ENCODE data around the gene ARHGEF16.

ARHGEF16 gene

GRCh38 chr1:3423245-3423829 lies 31.1 kb upstream of the ARHGEF16 start:
- Histone ChIP-seq H3F3A (ENCODE audit: insufficient read depth, low read length) (no peaks in the 10 kb centered on the region), H3K27ac (ENCODE audit: low read length) (no peak overlapping the region), H2AFZ (ENCODE audit: low read length) (no peak overlapping the region), H3K9ac (ENCODE audit: low read length) (no peak overlapping the region), H3K4me1 (ENCODE audit: low read length) (no peaks in the 10 kb centered on the region), H3K9me2 (replicated peaks; ENCODE audit: insufficient read depth, low read length) (no peaks in the 10 kb centered on the region), H3K4me2 (ENCODE audit: low read depth, low read length) (no peak overlapping the region), H3K27me3 (replicated peaks; ENCODE audit: insufficient read depth, low read length) (peaks cover 93% of the 10 kb centered on the region), H3K9me3 (replicated peaks; ENCODE audit: insufficient read depth, low read length) (no peaks in the 10 kb centered on the region), H3K79me2 (ENCODE audit: low read length) (no peaks in the 10 kb centered on the region), H3K36me3 (replicated peaks; ENCODE audit: insufficient read depth, low read length) (no peaks in the 10 kb centered on the region), H3K4me3 (ENCODE audit: low read length) (no peak overlapping the region), H4K20me1 (ENCODE audit: insufficient read depth, low read length) (no peaks in the 10 kb centered on the region)
- TF ChIP-seq CTCF (IDR thresholded peaks at IDR 0.05; ENCODE audit: low read length): no peak
- no peak for TF ChIP-seq EZH2phosphoT487 (IDR thresholded peaks at IDR 0.05; ENCODE audit: low read length)
- TF ChIP-seq EZH2 (optimal IDR thresholded peaks at IDR 0.05; ENCODE audit: low read depth, low read length): no peak
- DNase-seq: no peak

GRCh38 chr1:3423896-3424611 lies 30.4 kb upstream of the ARHGEF16 start:
- DNase-seq: no peak
- peaks cover 92% of the 10 kb centered on the region for H3K27me3 ChIP-seq (replicated peaks; ENCODE audit: insufficient read depth, low read length)
- TF ChIP-seq CTCF (IDR thresholded peaks at IDR 0.05; ENCODE audit: low read length) (no peak), EZH2phosphoT487 (IDR thresholded peaks at IDR 0.05; ENCODE audit: low read length) (no peak), EZH2 (optimal IDR thresholded peaks at IDR 0.05; ENCODE audit: low read depth, low read length) (no peak)

GRCh38 chr1:3425486-3426215 lies 28.8 kb upstream of the ARHGEF16 start:
- Histone ChIP-seq H3F3A (ENCODE audit: insufficient read depth, low read length) (no peaks in the 10 kb centered on the region), H3K4me2 (ENCODE audit: low read depth, low read length) (no peak overlapping the region), H3K9me2 (replicated peaks; ENCODE audit: insufficient read depth, low read length) (no peaks in the 10 kb centered on the region), H3K27ac (ENCODE audit: low read length) (no peak overlapping the region), H2AFZ (ENCODE audit: low read length) (no peak overlapping the region), H3K4me3 (ENCODE audit: low read length) (no peak overlapping the region), H4K20me1 (ENCODE audit: insufficient read depth, low read length) (no peaks in the 10 kb centered on the region), H3K4me1 (ENCODE audit: low read length) (no peaks in the 10 kb centered on the region), H3K36me3 (replicated peaks; ENCODE audit: insufficient read depth, low read length) (no peaks in the 10 kb centered on the region), H3K27me3 (replicated peaks; ENCODE audit: insufficient read depth, low read length) (peaks cover 90% of the 10 kb centered on the region), H3K79me2 (ENCODE audit: low read length) (no peaks in the 10 kb centered on the region), H3K9me3 (replicated peaks; ENCODE audit: insufficient read depth, low read length) (no peaks in the 10 kb centered on the region), H3K9ac (ENCODE audit: low read length) (no peak overlapping the region)
- DNase-seq: no peak
- no peak for TF ChIP-seq EZH2phosphoT487 (IDR thresholded peaks at IDR 0.05; ENCODE audit: low read length)
- TF ChIP-seq CTCF (IDR thresholded peaks at IDR 0.05; ENCODE audit: low read length): no peak
- no peak for TF ChIP-seq EZH2 (optimal IDR thresholded peaks at IDR 0.05; ENCODE audit: low read depth, low read length)

More at GRCh38 chr1:3423896-3424611, 30.4 kb upstream of the ARHGEF16 start:
- Histone ChIP-seq H3K4me2 (ENCODE audit: low read depth, low read length) (no peak overlapping the region), H3K9me2 (replicated peaks; ENCODE audit: insufficient read depth, low read length) (no peaks in the 10 kb centered on the region), H3K4me1 (ENCODE audit: low read length) (no peaks in the 10 kb centered on the region), H3K9me3 (replicated peaks; ENCODE audit: insufficient read depth, low read length) (no peaks in the 10 kb centered on the region), H3K4me3 (ENCODE audit: low read length) (no peak overlapping the region), H4K20me1 (ENCODE audit: insufficient read depth, low read length) (no peaks in the 10 kb centered on the region), H3K36me3 (replicated peaks; ENCODE audit: insufficient read depth, low read length) (no peaks in the 10 kb centered on the region), H3K27ac (ENCODE audit: low read length) (no peak overlapping the region), H3K79me2 (ENCODE audit: low read length) (no peaks in the 10 kb centered on the region), H3K9ac (ENCODE audit: low read length) (no peak overlapping the region), H2AFZ (ENCODE audit: low read length) (no peak overlapping the region), H3F3A (ENCODE audit: insufficient read depth, low read length) (no peaks in the 10 kb centered on the region)
